ENCODE results near the gene COL24A1. TPM values are rescaled to one million over a fixed set of nuclear protein-coding genes. Genes with fewer than 3 reads are reported as not detected.

COL24A1 gene
- total and polyA plus RNA-seq, 2 experiments from 2014 or later: 0.22 to 0.23 TPM

- 44 to 48% methylated on average over 3 of the region's 3 CpGs for WGBS, 2 experiments (ENCODE audit: low coverage in 1 of 2, low lambda C conversion rate in 2 of 2, missing lambda C conversion rate in 2 of 2)
These were observed 204.1 kb downstream of the COL24A1 start for GRCh38 chr1:85952460-85952859.

DNA sequence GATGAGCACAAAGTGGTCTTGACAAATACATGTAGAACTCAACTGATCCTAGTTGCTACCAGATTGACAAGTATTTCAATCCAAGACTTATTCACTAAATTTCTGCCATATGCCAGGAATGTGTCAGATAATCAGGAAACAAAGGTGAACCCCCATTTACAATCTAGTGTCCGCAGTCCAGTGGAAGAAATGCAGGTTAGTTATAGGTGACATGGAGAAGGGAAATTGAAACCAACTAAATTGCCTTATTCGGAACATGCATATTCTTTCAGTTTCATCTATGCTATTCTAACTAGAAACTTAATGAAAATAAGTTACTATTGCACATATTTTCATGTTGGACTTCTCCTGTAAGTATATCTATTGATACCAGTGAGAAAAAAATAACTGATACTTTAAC, 209.4 kb downstream of the COL24A1 start:
- no peaks in the 10 kb centered on the region for H3K36me3 ChIP-seq (ENCODE audit: low read depth)
- no peak overlapping the region for H3K4me3 ChIP-seq
- H3K4me1 ChIP-seq (ENCODE audit: insufficient read depth): no peaks in the 10 kb centered on the region
- H2AFZ ChIP-seq: no peak overlapping the region
- no peak overlapping the region for H3K4me2 ChIP-seq (ENCODE audit: unreplicated experiment)
- no peaks in the 10 kb centered on the region for H3K27me3 ChIP-seq (replicated peaks; ENCODE audit: insufficient read depth)
- no peak overlapping the region for H3K9ac ChIP-seq
- H3K79me2 ChIP-seq (ENCODE audit: insufficient read depth): no peaks in the 10 kb centered on the region
- DNase-seq: no peak
- WGBS, 2 experiments (ENCODE audit: low coverage in 1 of 2, low lambda C conversion rate in 2 of 2, missing lambda C conversion rate in 2 of 2): 77 to 79% methylated on average over 2 of the region's 2 CpGs
- in situ Hi-C loops (cut with MboI): no loop called here
- no peaks in the 10 kb centered on the region for H3K9me2 ChIP-seq (ENCODE audit: insufficient read depth)
- no peaks in the 10 kb centered on the region for H3F3A ChIP-seq (ENCODE audit: insufficient read depth)
- no peaks in the 10 kb centered on the region for H4K20me1 ChIP-seq (ENCODE audit: insufficient read depth)
- no peaks in the 10 kb centered on the region for H3K9me3 ChIP-seq (ENCODE audit: low read depth)
- H3K27ac ChIP-seq: no peak overlapping the region
- TF ChIP-seq EZH2phosphoT487 (IDR thresholded peaks at IDR 0.05; ENCODE audit: insufficient read depth, low read depth) (no peak), EZH2 (IDR thresholded peaks at IDR 0.05; ENCODE audit: insufficient read depth, poor library complexity, severe bottlenecking) (no peak)

More at GRCh38 chr1:85952460-85952859, 204.1 kb downstream of the COL24A1 start:
- Histone ChIP-seq H3K4me2 (ENCODE audit: unreplicated experiment) (no peak overlapping the region), H3K27me3 (replicated peaks; ENCODE audit: insufficient read depth) (no peaks in the 10 kb centered on the region), H3F3A (ENCODE audit: insufficient read depth) (no peaks in the 10 kb centered on the region), H3K36me3 (ENCODE audit: low read depth) (no peaks in the 10 kb centered on the region), H4K20me1 (ENCODE audit: insufficient read depth) (no peaks in the 10 kb centered on the region), H3K9me3 (ENCODE audit: low read depth) (no peaks in the 10 kb centered on the region), H3K9me2 (ENCODE audit: insufficient read depth) (no peaks in the 10 kb centered on the region), H3K4me3 (no peak overlapping the region), H3K9ac (no peak overlapping the region), H3K79me2 (ENCODE audit: insufficient read depth) (no peaks in the 10 kb centered on the region), H3K4me1 (ENCODE audit: insufficient read depth) (no peaks in the 10 kb centered on the region), H3K27ac (no peak overlapping the region), H2AFZ (no peak overlapping the region)
- in situ Hi-C loops (cut with MboI): no loop called here
- TF ChIP-seq EZH2phosphoT487 (IDR thresholded peaks at IDR 0.05; ENCODE audit: insufficient read depth, low read depth) (no peak), EZH2 (IDR thresholded peaks at IDR 0.05; ENCODE audit: insufficient read depth, poor library complexity, severe bottlenecking) (no peak)
- no peak for DNase-seq

DNA sequence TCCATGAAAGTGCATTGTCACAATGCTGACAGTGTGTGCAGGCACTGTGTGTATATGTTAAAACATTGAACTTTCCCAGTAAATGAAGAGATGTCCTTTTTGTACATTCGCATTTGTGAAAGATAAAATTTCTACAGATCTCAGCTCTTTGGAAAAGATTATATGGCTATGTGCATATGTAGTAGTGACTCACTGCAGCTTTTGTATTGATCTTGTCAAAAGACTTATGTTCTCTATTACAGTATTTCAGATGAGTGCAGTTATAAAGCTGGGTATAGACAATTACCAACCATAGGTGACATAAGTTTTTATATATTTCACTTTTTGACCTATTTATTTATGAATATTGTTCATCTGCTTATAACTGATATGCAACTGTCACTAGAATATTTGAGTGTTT, 212.6 kb downstream of the COL24A1 start:
- WGBS, 2 experiments (ENCODE audit: low coverage in 1 of 2, low lambda C conversion rate in 2 of 2, missing lambda C conversion rate in 2 of 2): 11 to 13% methylated on average over 1 of the region's 1 CpG
- Histone ChIP-seq H2AFZ (no peak overlapping the region), H3K9ac (no peak overlapping the region), H3K9me3 (ENCODE audit: low read depth) (no peaks in the 10 kb centered on the region), H3K4me2 (ENCODE audit: unreplicated experiment) (no peak overlapping the region), H3K79me2 (ENCODE audit: insufficient read depth) (no peaks in the 10 kb centered on the region), H3K4me3 (no peak overlapping the region), H3K4me1 (ENCODE audit: insufficient read depth) (peaks cover 10% of the 10 kb centered on the region; the same call in 1 of the 2 replicates), H3K27ac (no peak overlapping the region), H3K9me2 (ENCODE audit: insufficient read depth) (no peaks in the 10 kb centered on the region), H3K27me3 (replicated peaks; ENCODE audit: insufficient read depth) (no peaks in the 10 kb centered on the region), H3K36me3 (ENCODE audit: low read depth) (no peaks in the 10 kb centered on the region), H3F3A (ENCODE audit: insufficient read depth) (no peaks in the 10 kb centered on the region), H4K20me1 (ENCODE audit: insufficient read depth) (no peaks in the 10 kb centered on the region)
- TF ChIP-seq EZH2 (IDR thresholded peaks at IDR 0.05; ENCODE audit: insufficient read depth, poor library complexity, severe bottlenecking) (no peak), EZH2phosphoT487 (IDR thresholded peaks at IDR 0.05; ENCODE audit: insufficient read depth, low read depth) (no peak)
- no peak for DNase-seq
- in situ Hi-C loops (cut with MboI): no loop called here

DNA sequence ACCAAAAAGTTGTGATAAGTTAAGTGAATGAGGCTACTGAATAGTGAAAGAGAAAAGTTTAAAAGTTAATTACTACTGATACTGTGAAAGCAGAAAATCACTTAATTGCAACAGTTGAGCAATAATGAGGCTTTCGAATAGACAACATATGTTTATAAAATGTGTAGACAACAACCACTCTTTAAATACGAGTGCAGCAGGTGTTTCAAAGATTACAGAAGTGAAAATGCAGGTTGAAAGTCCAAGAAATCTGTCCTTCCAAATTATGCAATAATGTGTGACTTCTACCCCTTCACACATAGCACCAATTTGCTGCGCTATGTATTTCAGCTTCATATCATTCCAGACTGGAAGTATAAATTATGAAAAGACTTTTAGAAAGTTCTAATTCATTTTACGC, 213.0 kb downstream of the COL24A1 start:
- no peak for DNase-seq
- no peaks in the 10 kb centered on the region for H3K79me2 ChIP-seq (ENCODE audit: insufficient read depth)
- H3K4me1 ChIP-seq (ENCODE audit: insufficient read depth): peaks cover 10% of the 10 kb centered on the region; the same call in 1 of the 2 replicates
- H3K9me3 ChIP-seq (ENCODE audit: low read depth): no peaks in the 10 kb centered on the region
- no peak overlapping the region for H3K4me2 ChIP-seq (ENCODE audit: unreplicated experiment)
- in situ Hi-C loops (cut with MboI): no loop called here
- no peak overlapping the region for H3K4me3 ChIP-seq
- no peak for TF ChIP-seq EZH2 (IDR thresholded peaks at IDR 0.05; ENCODE audit: insufficient read depth, poor library complexity, severe bottlenecking)
- no peak for TF ChIP-seq EZH2phosphoT487 (IDR thresholded peaks at IDR 0.05; ENCODE audit: insufficient read depth, low read depth)
- no peaks in the 10 kb centered on the region for H4K20me1 ChIP-seq (ENCODE audit: insufficient read depth)
- no peaks in the 10 kb centered on the region for H3F3A ChIP-seq (ENCODE audit: insufficient read depth)
- H2AFZ ChIP-seq: no peak overlapping the region
- H3K27me3 ChIP-seq (replicated peaks; ENCODE audit: insufficient read depth): no peaks in the 10 kb centered on the region
- H3K9ac ChIP-seq: no peak overlapping the region
- H3K36me3 ChIP-seq (ENCODE audit: low read depth): no peaks in the 10 kb centered on the region
- H3K9me2 ChIP-seq (ENCODE audit: insufficient read depth): no peaks in the 10 kb centered on the region
- WGBS, 2 experiments (ENCODE audit: low coverage in 1 of 2, low lambda C conversion rate in 2 of 2, missing lambda C conversion rate in 2 of 2): 56% methylated on average over 4 of the region's 4 CpGs
- no peak overlapping the region for H3K27ac ChIP-seq
